ENCODE data around the gene THBS3. TPM values are rescaled to one million over a fixed set of nuclear protein-coding genes. Genes with fewer than 3 reads are reported as not detected.

The THBS3 gene
- total and polyA plus RNA-seq, 9 of the 15 experiments (the other 6 are each of a cell fraction or from before 2014, with no cell fraction given), result 0.59 to 8.3 (median 3.2) TPM

DNA sequence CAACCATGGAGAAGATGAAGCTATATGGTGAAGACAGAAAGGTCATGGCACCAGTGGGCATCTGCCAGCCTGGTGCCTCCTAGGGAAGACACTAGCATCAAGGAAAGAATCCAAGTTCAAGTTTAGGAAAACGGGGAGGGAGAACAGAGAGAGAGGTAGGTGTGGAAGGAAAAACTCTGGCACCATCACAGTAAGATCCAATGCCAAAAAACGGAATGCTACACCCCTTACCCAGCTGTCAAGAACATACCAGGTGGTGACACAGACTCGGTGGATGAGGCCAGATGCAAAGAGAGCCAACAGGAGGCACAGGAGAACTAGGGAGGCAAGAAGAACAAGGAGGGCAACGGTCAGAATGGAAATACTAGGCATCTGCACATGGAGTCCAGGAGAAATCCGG, 38.2 kb downstream of the THBS3 start (continued):
- TF ChIP-seq CHD7 (IDR thresholded peaks at IDR 0.05; ENCODE audit: low read depth, low read length) (no peak), CC2D1A (IDR thresholded peaks at IDR 0.05) (no peak)
